Activated naive CD8-positive, alpha-beta T cell treated with anti-CD3 and anti-CD28 coated beads for 36 hours (primary cell): ENCODE measurements around the gene C12orf76. TPM values are rescaled to one million over a fixed set of nuclear protein-coding genes. Genes with fewer than 3 reads are reported as not detected.
"Not testable (repeated sequence)": the region's sequence is repeated elsewhere in the genome, so short reads cannot be mapped to it uniquely, and the experiment has no call there.

Experiments used
- DNase-seq: peaks from one replicate; pipeline ENCODE4 v3.0.0; 2021
- H3K27ac Mint-ChIP-seq: one replicate; pipeline ENCODE4 v1.8.0; 2022; ENCODE audit warnings: mild to moderate bottlenecking, moderate library complexity, mixed read lengths
- H3K27me3 Mint-ChIP-seq: one replicate; pipeline ENCODE4 v1.8.0; 2022; ENCODE audit warnings: mild to moderate bottlenecking, mixed read lengths
- H3K36me3 Mint-ChIP-seq: one replicate; pipeline ENCODE4 v1.8.0; 2021; ENCODE audit warnings: mild to moderate bottlenecking, mixed read lengths
- H3K4me1 Mint-ChIP-seq: one replicate; pipeline ENCODE4 v1.8.0; 2021; ENCODE audit warnings: mixed read lengths
- H3K4me3 Mint-ChIP-seq: one replicate; pipeline ENCODE4 v1.8.0; 2022; ENCODE audit warnings: mild to moderate bottlenecking, moderate library complexity, mixed read lengths
- H3K9me3 Mint-ChIP-seq: one replicate; pipeline ENCODE4 v1.8.0; 2022; ENCODE audit warnings: mixed read lengths
- total RNA-seq, 2 experiments: library from RNA; stranded (reverse); gene quantifications; one replicate each; pipeline ENCODE4 v1.2.3, GENCODE V29; 2021

C12orf76 gene, protein sequence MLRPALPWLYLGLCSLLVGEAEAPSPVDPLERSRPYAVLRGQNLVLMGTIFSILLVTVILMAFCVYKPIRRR
- total RNA-seq = 1 to 10 TPM; 6.6 to 7.3 TPM

DNA sequence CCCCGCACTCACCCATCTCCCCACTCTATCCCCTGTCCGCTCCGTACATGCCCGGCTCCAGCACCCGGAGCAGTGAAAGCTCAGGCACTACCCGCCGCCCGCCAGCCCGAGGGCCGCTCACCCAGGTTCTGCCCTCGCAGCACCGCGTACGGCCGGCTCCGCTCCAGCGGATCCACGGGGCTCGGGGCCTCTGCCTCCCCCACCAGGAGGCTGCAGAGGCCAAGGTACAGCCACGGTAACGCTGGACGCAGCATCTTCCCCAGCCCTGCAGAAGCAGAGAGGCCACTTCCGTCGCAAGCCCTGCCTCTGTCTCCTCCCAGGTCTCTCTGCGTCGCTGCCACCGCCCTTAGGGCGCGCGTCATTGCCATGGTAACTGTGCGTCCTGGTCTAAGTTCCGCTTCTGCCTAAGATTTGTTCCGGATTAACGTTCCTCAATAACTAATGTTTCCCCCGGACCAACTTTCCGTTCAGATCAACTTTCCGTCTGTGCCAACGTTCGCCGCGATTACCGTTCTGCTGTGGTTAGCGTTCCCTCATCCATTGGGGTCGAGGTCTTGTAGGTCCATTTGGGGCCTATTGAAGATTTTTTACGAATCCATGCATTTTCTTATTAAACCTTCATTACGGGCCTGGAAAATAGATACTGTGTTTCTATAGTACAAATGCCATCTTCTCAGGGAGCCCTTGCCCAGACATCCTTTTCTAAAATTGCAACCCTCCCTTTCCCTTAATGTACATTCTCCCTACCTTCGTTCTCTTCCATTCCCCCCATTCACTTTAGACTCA lies at the start of gene C12orf76:
TSS of gene C12orf76 (minus strand) at position 281 of the 786 bp plus-strand sequence. CDS start at position 254, 27 bp downstream.
- H3K27ac Mint-ChIP-seq = peak within 1 kb of the TSS; percentile 93
- no peaks in the 10 kb centered on the region for H3K36me3 Mint-ChIP-seq
- H3K27me3 Mint-ChIP-seq = no peaks in the 10 kb centered on the region
- H3K4me1 Mint-ChIP-seq = peaks cover 20% of the 10 kb centered on the region
- peak within 1 kb of the TSS; percentile 87 for H3K4me3 Mint-ChIP-seq
- peak; percentile 90 for DNase-seq
- H3K9me3 Mint-ChIP-seq = no peaks in the 10 kb centered on the region

DNA sequence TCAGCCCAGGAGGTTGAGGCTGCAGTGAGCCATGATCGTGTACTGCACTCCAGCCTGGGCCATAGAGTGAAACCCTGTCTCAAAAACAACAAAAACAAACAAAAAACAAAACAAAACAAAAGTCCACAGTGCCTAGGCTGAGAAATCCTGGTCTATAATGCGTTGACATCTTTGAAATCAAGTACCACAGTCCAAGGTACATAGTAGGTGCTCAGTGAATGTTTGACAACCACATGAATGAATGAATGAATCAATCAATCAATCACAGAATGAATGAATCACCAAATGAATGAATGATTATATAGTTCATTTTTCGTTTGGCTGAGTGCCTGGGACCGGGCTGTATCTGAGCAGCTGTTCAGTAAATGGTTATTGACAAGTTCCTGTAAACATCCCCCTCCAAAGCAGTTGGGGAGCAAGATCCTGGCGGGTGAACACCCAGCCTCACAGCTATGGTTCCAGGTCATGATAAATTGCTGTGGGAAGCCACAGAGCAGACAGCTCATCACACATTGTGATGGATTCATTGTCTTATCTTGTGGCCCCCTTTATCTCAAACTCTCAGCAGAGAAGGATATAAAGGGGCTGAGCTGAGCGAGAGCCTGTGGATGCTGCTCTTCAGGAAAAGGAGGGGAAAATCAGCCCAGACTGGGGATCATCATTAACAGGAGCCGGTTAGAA lies 45.4 kb upstream of the C12orf76 start:
- no peak for DNase-seq
- Mint-ChIP-seq H3K9me3 (no peaks in the 10 kb centered on the region), H3K36me3 (no peaks in the 10 kb centered on the region), H3K4me3 (no peak overlapping the region), H3K4me1 (no peaks in the 10 kb centered on the region), H3K27ac (no peak overlapping the region), H3K27me3 (peaks cover 6% of the 10 kb centered on the region)

DNA sequence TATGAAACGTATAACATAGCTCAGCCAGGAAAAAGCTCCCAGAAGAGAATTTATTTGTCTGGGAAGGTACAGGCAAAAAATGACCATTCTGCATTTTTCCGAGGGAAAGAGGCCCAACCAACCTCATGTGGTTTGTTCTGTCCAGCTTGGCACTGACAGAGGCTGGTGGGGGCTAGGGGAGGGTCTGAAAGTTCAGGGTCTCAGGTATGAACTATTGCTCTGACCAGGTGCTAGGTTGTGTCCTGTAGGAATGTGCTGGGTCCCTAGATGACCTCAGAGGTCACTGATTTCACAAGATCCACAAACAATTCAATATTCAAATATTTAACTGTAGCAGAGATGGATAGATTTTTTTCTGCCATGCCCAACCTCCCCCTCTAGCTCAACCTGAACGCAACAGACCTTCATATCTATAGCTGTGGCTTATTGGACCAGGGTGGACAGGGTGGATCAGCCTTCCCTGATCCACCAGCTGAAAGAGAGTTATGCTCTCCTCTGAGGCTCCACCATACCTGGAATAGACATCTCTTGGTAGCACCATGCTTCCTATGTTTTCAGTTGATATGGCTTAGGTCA lies 42.9 kb upstream of the C12orf76 start:
- H3K36me3 Mint-ChIP-seq = no peaks in the 10 kb centered on the region
- H3K4me3 Mint-ChIP-seq = no peak overlapping the region
- no peak overlapping the region for H3K27ac Mint-ChIP-seq

DNA sequence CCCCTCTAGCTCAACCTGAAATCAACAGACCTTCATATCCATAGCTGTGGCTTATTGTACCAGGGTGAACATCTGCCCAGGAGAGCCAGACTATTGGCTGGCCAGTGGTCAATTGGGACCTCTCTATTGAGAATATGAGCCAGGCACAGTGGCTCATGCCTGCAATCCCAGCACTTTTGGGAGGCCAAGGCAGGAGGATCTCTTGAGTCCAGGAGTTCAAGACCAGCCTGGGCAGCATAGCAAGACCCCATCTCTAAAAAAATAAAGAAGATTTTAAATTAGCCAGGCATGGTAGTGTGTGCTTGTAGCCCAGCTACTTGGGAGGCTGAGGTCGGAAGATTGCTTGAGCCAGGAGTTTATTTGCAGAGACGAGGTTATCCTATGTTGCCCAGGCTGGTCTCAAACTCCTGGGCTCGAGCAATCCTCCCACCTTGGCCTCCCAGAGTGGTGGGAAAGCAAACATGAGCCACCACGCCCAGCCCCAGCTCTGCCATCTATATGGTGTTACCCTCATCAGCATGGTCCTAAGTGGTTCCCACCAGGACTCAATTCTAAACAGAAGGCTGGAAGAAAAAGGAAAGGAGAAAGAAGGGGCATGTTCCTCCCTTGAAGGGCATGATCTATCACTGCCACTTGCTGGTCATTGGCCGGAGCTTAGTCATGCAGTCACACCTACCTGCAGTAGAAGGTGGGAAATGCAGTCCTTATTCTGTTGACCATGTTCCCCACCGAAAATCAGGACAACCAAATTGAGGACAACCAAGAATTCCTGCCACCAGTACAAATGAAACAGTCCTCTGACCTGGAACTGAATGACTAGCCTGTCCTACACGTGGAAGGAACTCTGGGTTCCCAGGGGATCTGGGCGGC lies 42.2 kb upstream of the C12orf76 start:
- H3K36me3 Mint-ChIP-seq = no peaks in the 10 kb centered on the region
- no peak for DNase-seq
- peaks cover 6% of the 10 kb centered on the region for H3K27me3 Mint-ChIP-seq
- H3K9me3 Mint-ChIP-seq = no peaks in the 10 kb centered on the region
- H3K4me1 Mint-ChIP-seq = no peaks in the 10 kb centered on the region
- H3K27ac Mint-ChIP-seq = no peak overlapping the region
- H3K4me3 Mint-ChIP-seq = no peak overlapping the region

More for the DNA sequence above, 42.9 kb upstream of the C12orf76 start:
- Mint-ChIP-seq H3K9me3 (no peaks in the 10 kb centered on the region), H3K4me1 (no peaks in the 10 kb centered on the region), H3K27me3 (peaks cover 6% of the 10 kb centered on the region)
- DNase-seq = no peak

DNA sequence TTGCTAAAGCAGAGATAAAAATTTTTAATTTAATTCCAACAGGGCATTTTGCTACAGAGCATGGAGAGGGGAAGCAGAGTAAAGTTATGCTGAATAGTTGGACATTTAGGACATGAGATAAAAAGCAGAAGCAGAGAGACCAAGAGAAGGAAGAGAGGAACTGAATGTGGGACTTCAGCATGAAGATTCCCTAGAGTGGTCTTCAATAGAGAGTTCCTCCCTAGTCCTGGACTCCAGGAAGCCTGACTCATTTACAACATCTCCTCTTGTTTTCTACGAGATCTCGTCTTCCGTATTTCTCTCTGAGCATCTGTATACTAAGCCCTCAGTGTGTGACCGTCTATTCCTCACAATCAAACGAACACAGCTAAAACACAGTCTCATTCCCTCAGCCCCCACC lies 40.6 kb upstream of the C12orf76 start:
- Mint-ChIP-seq H3K4me1 (no peaks in the 10 kb centered on the region), H3K27me3 (peaks cover 6% of the 10 kb centered on the region), H3K27ac (no peak overlapping the region), H3K9me3 (no peaks in the 10 kb centered on the region), H3K4me3 (no peak overlapping the region), H3K36me3 (no peaks in the 10 kb centered on the region)
- no peak for DNase-seq

DNA sequence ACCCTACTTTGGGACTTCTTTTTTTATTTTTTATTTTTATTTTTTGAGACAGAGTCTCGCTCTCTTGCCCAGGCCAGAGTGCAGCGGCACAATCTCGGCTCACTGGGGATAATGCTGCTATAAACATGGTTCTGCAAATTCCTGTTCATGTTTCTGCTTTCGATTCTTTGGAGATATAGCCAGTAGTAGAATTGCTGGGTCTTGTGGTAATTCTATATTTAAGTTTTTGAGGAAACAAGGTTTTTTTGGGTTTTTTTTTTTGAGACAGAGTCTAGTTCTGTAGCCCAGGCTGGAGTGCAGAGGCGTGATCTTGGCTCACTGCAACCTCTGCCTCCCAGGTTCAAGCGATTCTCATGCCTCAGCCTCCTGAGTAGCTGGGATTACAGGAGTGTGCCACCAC lies 39.9 kb upstream of the C12orf76 start:
- H3K27ac Mint-ChIP-seq, H3K36me3 Mint-ChIP-seq, H3K4me1 Mint-ChIP-seq, H3K27me3 Mint-ChIP-seq, H3K4me3 Mint-ChIP-seq, H3K9me3 Mint-ChIP-seq, DNase-seq: not testable (repeated sequence)

DNA sequence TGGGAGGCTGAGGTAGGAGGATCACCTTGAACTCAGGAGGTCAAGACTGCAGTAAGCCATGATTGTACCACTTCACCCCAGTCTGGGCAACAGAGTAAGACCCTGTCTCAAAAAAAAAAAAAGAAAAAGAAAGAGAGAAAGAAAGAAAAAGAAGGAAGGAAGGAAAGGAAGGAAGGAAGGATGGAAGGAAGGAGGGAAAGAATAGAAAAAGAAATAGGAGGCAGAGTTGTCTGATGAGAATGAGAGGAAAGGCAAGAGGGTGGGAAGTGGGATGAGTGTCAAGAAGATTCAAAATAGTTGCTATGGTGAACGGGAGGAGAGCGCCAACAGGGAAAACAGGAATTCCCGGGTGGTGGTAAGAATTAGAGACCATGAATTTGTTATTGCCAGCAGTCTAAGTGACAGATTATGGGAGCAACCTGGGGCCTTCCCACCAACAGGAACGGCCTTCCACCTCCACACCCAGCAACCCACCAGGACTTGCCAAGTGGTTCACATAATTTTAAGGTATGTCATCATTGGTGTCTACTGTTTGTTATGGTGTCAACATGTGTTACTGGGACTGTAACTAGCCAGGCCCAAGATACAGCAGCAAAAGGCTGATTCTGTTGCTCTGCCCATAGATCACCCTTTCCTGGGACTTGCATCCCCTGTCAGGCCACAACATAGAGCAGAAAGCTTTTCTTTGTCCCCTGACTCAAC lies 36.1 kb upstream of the C12orf76 start:
- Mint-ChIP-seq H3K36me3 (peaks cover 3% of the 10 kb centered on the region), H3K9me3 (peaks cover 3% of the 10 kb centered on the region), H3K27ac (no peak overlapping the region), H3K27me3 (no peaks in the 10 kb centered on the region), H3K4me1 (peaks cover 4% of the 10 kb centered on the region), H3K4me3 (no peak overlapping the region)
- no peak for DNase-seq

DNA sequence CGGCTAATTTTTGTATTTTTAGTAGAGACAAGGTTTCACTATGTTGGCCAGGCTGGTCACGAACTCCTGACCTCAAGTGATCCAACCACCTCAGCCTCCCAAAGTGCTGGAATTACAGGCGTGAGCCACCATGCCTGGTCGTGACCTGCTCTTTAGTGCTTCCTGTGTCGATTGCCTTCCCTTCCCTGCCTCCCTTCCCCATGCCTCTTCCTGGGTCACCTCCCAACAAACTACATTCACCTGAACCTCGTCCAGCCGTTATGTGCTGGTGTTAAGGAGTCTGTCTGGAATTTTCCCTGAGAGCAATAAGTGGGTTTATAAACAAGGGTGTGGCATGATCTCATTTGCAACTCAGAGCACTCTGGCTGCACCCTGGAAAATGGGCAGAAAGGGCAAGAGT lies 32.1 kb upstream of the C12orf76 start:
- H3K27me3 Mint-ChIP-seq = no peaks in the 10 kb centered on the region
- peaks cover 7% of the 10 kb centered on the region for H3K9me3 Mint-ChIP-seq
- peak overlapping the region; percentile 66 for H3K27ac Mint-ChIP-seq
- peaks cover 16% of the 10 kb centered on the region for H3K4me1 Mint-ChIP-seq
- H3K36me3 Mint-ChIP-seq = peaks cover 8% of the 10 kb centered on the region
- DNase-seq = no peak
- no peak overlapping the region for H3K4me3 Mint-ChIP-seq

DNA sequence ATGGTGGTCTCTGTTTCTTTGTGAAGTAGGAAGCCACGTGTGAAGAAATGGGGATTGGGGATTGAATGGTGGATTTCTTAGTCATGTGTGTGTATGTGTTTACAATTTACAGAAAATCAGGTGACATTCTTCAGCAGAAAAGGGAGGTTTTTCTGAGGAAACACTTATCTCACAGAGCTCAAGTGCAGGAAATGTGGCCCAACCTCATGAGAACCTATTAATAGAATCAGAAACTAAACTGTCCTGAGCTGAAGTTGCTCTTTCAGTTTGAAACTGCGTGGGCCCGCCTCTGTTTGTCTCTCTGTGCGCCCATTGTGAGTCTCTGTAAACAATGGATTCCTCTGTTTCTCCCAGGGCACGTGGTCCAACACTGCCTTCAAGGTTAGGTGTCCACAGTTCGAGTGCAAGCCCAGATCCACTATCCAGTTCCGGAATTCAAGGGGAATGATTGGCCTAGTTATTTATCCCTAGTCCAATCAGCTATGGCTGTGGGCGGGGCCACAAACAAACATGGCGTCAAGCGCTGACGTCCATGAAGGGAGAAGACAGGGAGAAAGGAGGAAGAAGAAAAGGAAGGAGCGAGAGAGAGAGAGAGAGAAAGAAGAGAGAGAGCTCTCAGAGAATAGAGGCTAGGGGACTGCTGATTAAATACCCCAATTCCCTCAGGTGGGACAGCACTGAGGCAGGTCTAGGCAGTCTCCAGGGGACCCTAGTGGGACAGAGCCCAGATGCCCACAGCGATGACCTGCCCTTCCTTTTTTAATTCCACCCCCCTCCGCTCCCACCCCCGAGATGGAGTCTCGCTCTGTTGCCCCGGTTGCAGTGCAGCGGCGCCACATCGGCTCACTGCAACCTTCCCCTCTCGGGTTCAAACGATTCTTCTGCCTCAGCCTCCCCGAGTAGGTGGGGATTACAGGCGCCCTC lies 31.4 kb upstream of the C12orf76 start:
- peaks cover 7% of the 10 kb centered on the region for H3K9me3 Mint-ChIP-seq
- peak overlapping the region; percentile 73 for H3K4me3 Mint-ChIP-seq
- H3K27ac Mint-ChIP-seq = peak overlapping the region; percentile 95
- peak; percentile 74 for DNase-seq
- H3K4me1 Mint-ChIP-seq = peaks cover 16% of the 10 kb centered on the region
- no peaks in the 10 kb centered on the region for H3K27me3 Mint-ChIP-seq
- peaks cover 8% of the 10 kb centered on the region for H3K36me3 Mint-ChIP-seq

DNA sequence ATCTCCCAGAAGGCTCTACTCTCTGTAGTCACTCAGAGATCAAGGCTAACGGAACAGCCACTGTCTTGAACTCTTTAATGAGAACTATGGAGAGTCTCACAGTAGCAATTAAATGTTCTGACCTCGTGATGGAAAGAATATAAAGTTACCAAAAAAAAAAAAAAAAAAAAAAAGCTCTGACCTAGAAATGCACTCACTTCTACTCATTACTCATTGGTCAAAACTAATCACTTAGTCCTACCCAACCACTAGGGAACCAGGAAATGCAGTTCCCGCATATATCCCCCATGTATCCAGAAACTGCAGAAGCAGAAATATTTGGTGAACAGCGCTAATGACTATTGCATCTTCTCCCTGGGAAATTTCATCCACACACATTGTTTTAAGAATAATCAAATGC lies 29.5 kb upstream of the C12orf76 start:
- H3K4me3 Mint-ChIP-seq = no peak overlapping the region

DNA sequence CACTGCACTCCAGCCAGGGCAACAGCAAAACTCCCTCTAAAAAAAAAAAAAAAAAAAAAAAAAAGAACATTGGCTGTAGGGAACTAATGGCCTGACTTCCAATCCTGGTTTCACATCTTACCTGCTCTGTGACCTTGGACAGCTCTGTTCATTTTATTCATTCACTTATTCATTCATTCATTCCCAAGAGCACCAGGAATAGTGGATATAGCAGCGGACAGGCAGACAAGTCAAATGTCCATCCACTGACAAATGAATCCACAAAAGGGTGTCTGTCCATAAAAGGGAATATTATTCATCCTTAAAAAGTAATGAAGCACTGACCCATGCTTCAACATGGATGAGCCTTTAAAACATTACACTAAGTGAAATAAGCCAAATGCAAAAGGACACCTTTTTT lies 27.6 kb upstream of the C12orf76 start:
- H3K4me1 Mint-ChIP-seq = peaks cover 33% of the 10 kb centered on the region
- H3K36me3 Mint-ChIP-seq = peaks cover 11% of the 10 kb centered on the region
- H3K27me3 Mint-ChIP-seq = no peaks in the 10 kb centered on the region
- H3K4me3 Mint-ChIP-seq = no peak overlapping the region
- no peak for DNase-seq
- no peak overlapping the region for H3K27ac Mint-ChIP-seq
- peaks cover 7% of the 10 kb centered on the region for H3K9me3 Mint-ChIP-seq

More for the DNA sequence above, 29.5 kb upstream of the C12orf76 start:
- peak overlapping the region; percentile 17 for H3K27ac Mint-ChIP-seq
- H3K36me3 Mint-ChIP-seq = peaks cover 8% of the 10 kb centered on the region
- no peaks in the 10 kb centered on the region for H3K27me3 Mint-ChIP-seq
- no peak for DNase-seq
- H3K9me3 Mint-ChIP-seq = peaks cover 7% of the 10 kb centered on the region
- H3K4me1 Mint-ChIP-seq = peaks cover 29% of the 10 kb centered on the region

DNA sequence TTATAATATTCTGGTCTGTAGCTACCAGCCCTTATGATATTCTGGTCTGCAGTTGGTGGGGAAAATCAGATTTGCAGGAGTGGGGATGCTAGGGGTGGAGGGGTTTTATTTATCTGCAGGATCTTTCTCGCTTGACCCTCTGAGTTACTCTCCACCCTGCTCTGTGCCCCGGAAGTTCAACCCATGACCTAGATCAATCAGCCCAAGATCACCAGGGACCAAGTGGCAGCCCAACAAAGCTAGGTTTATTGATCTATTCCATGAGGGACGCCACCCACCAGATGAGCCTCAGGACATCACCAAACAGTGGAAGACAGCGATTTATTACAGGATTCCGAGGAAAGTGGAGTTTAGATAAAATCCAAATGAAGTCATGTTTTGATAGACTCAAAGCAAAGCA lies 25.8 kb upstream of the C12orf76 start:
- Mint-ChIP-seq H3K4me1 (peaks cover 26% of the 10 kb centered on the region), H3K4me3 (no peak overlapping the region), H3K27me3 (no peaks in the 10 kb centered on the region), H3K9me3 (peaks cover under 1% of the 10 kb centered on the region), H3K27ac (no peak overlapping the region), H3K36me3 (peaks cover 4% of the 10 kb centered on the region)
- DNase-seq = no peak

DNA sequence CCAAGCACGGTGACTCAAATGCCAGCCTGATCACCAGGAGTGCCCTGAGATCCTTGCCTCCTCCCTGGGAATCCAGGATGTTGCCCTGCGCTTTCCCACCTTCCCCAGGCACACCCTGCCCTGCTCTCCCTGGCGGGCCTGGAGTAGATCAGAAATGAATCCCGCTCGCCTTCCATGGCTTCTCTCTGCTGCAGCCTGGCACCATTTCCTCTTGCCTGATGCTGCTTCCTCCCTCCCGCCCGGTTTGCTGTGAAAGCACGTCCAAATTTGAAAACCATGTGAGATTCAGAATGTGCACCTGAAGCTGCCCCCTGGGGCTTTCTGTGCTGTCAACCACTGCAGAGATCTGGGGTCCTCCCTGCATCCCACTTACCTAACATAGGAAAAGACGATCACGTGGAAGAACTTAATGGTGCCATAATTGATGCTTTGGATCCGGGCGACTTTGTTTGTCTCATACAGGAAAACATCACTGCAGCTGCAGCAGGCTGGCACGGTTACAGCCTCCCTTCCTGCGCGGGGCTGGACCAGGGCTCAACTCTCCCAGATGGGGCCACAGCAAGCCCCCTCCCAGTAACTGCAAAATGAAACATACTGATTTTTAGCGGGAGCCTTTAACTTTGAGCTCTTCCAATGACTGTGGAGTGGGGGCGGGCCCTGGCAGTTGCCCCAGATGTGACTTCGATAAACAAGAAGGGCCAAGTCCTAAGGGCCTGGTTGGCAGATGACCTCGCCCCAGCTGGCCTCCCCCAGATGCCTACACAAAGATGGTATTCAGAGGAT lies 24.9 kb upstream of the C12orf76 start:
- Mint-ChIP-seq H3K4me3 (peak overlapping the region; percentile 75), H3K36me3 (peaks cover 4% of the 10 kb centered on the region), H3K4me1 (peaks cover 23% of the 10 kb centered on the region), H3K27ac (peak overlapping the region; percentile 68), H3K9me3 (no peaks in the 10 kb centered on the region), H3K27me3 (no peaks in the 10 kb centered on the region)
- peak; percentile 19 for DNase-seq
